PC-3 (cell line): ENCODE measurements around the gene GPRC5C. TPM values are rescaled to one million over a fixed set of nuclear protein-coding genes. Genes with fewer than 3 reads are reported as not detected.
A peak's percentile ranks its signal among the peaks of the same experiment; 100 is the strongest.

ENCODE experiments used
- ATAC-seq: fragments of 200-7000 bp; cut with Tn5 transposase; 2 replicates; pipeline ENCODE4 v1.9.1; 2020; ENCODE audit warnings: mild to moderate bottlenecking, moderate library complexity
- BruUV-seq: library from RNA; stranded (reverse); fragments of 400-500 nt; replicated peaks from 2 replicates; lab custom pipeline; 2021; lab: Mats Ljungman, UMichigan
- CTCF ChIA-PET: fragments of 300-600 bp; sonication (Branson Sonifier 250); formaldehyde crosslinking; loops from one replicate; lab custom pipeline; 2022; ENCODE audit warnings: antibody characterized with exemption; lab: Charles Lee
- POLR2A ChIA-PET: fragments of 300-600 bp; sonication (Branson Sonifier 250); formaldehyde crosslinking; loops from one replicate; lab custom pipeline; 2022; ENCODE audit warnings: antibody characterized with exemption; ENCODE audit not compliant: unreplicated experiment; lab: Charles Lee
- DNase-seq: peaks from one replicate; pipeline ENCODE4 v3.0.0-alpha.2; 2015
- H2AFZ ChIP-seq: fragments of 300-600 bp; sonication (generic); 2 replicates; pipeline ENCODE4 v1.6.0; 2016; ENCODE audit warnings: antibody characterized with exemption, low read length
- H3F3A ChIP-seq: fragments of 300-600 bp; sonication (generic); one replicate; pipeline ENCODE4 v1.6.0; 2017; ENCODE audit warnings: antibody characterized with exemption, low read length, control low read depth, mild to moderate bottlenecking; ENCODE audit not compliant: unreplicated experiment
- H3K27ac ChIP-seq: fragments of 300-600 bp; sonication (generic); 2 replicates; pipeline ENCODE4 v1.5.1; 2016; ENCODE audit warnings: mild to moderate bottlenecking, low read length
- H3K27me3 ChIP-seq: fragments of 300-600 bp; sonication (generic); 2 replicates; pipeline ENCODE4 v1.6.1; 2016; ENCODE audit warnings: low read length, mixed read lengths
- H3K36me3 ChIP-seq: fragments of 300-600 bp; sonication (generic); 2 replicates; pipeline ENCODE4 v1.6.1; 2016; ENCODE audit warnings: low read depth, mixed run types, low read length, mixed read lengths
- H3K4me1 ChIP-seq: fragments of 300-600 bp; sonication (generic); 2 replicates; pipeline ENCODE4 v1.5.1; 2016; ENCODE audit warnings: low read length; ENCODE audit not compliant: insufficient read depth
- H3K4me2 ChIP-seq: fragments of 300-600 bp; sonication (generic); 2 replicates; pipeline ENCODE4 v1.6.0; 2016; ENCODE audit warnings: low read length
- H3K4me3 ChIP-seq: fragments of 300-600 bp; sonication (generic); 2 replicates; pipeline ENCODE4 v1.5.1; 2016; ENCODE audit warnings: mild to moderate bottlenecking, low read length, mixed read lengths
- H3K79me2 ChIP-seq: fragments of 300-600 bp; sonication (generic); 2 replicates; pipeline ENCODE4 v1.6.1; 2017; ENCODE audit warnings: low read length, mixed read lengths
- H3K9ac ChIP-seq: fragments of 300-600 bp; sonication (generic); 2 replicates; pipeline ENCODE4 v1.6.0; 2016; ENCODE audit warnings: mild to moderate bottlenecking, low read length
- H3K9me2 ChIP-seq: fragments of 300-600 bp; sonication (generic); replicated peaks from 2 replicates; pipeline ENCODE4 v1.6.1; 2016; ENCODE audit warnings: mixed run types, low read length, mixed read lengths
- H3K9me3 ChIP-seq: fragments of 300-600 bp; sonication (generic); 2 replicates; pipeline ENCODE4 v1.6.1; 2016; ENCODE audit warnings: low read length, mixed read lengths
- H4K20me1 ChIP-seq: fragments of 300-600 bp; sonication (generic); 2 replicates; pipeline ENCODE4 v1.6.1; 2016; ENCODE audit warnings: low read length, mixed read lengths
- CTCF ChIP-seq: fragments of 300-600 bp; sonication (generic); conservative IDR thresholded peaks from 2 replicates; pipeline ENCODE4 v1.5.1; 2017; ENCODE audit warnings: antibody characterized with exemption, low read depth, mild to moderate bottlenecking, low read length
- EZH2 ChIP-seq: fragments of 300-600 bp; sonication (generic); IDR thresholded peaks from one replicate; pipeline ENCODE4 v1.6.1; 2017; ENCODE audit warnings: antibody characterized with exemption, mild to moderate bottlenecking, low read length; ENCODE audit not compliant: unreplicated experiment
- EZH2phosphoT487 ChIP-seq: fragments of 300-600 bp; sonication (generic); IDR thresholded peaks from 2 replicates; pipeline ENCODE4 v1.6.1; 2018; ENCODE audit warnings: mild to moderate bottlenecking, antibody characterized with exemption, low read length, borderline replicate concordance
- intact Hi-C: fragments of 100-400 bp; cut with micrococcal nuclease; formaldehyde crosslinking; loops from 2 replicates; pipeline ENCODE4 v1.9.0; 2023
- total RNA-seq: library from RNA; depleted of rRNA; stranded (reverse); fragments of >200 nt; gene quantifications from 2 replicates; pipeline ENCODE4 v1.2.3, GENCODE V29; 2014

The GPRC5C gene
- total RNA-seq, 1 experiment from 2014 or later, result 209 TPM

GRCh38 chr17:74394977-74395376 is 36.9 kb upstream of the GPRC5C start:
- ATAC-seq (peak; percentile 92), DNase-seq (peak; percentile 81)
- no TSS peak for BruUV-seq
- peaks cover 17% of the 10 kb centered on the region for H3K4me1 ChIP-seq
- H3F3A ChIP-seq, result no peaks in the 10 kb centered on the region
- peak overlapping the region; percentile 58 for H3K4me2 ChIP-seq
- H3K9me3 ChIP-seq, result no peaks in the 10 kb centered on the region
- ChIA-PET POLR2A (no interaction called here), CTCF (interaction anchor here (1.4 kb wide), 1 partner anchor 59 kb away, joined by 3 read pairs; no protein-coding TSS in a partner anchor)
- H3K9me2 ChIP-seq, result no peaks in the 10 kb centered on the region
- no peaks in the 10 kb centered on the region for H4K20me1 ChIP-seq
- H3K79me2 ChIP-seq, result no peaks in the 10 kb centered on the region
- no peaks in the 10 kb centered on the region for H3K36me3 ChIP-seq
- peak overlapping the region; percentile 21 for H3K27ac ChIP-seq
- intact Hi-C loops, result no loop called here
- no peak overlapping the region for H3K4me3 ChIP-seq
- H2AFZ ChIP-seq, result peak overlapping the region; percentile 79
- no peak for TF ChIP-seq EZH2
- no peak for TF ChIP-seq CTCF
- TF ChIP-seq EZH2phosphoT487, result no peak
- no peaks in the 10 kb centered on the region for H3K27me3 ChIP-seq
- H3K9ac ChIP-seq, result no peak overlapping the region

DNA sequence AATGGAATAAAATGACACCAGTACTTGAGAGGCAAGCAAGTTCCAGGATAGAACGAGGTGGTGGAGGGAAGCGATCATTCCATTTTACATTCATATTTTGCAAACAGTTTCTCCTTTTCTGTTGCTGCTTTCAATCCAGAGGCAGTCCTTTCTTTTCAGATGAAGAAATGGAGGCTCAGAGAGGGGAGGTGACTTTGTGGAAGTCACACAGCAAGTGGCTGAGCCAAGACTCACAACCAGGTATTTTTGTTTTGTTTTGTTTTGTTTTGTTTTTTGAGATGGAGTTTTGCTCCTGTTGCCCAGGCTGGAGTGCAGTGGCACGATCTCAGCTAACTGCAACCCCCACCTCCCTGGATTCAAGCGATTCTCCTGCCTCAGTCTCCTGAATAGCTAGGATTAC is 35.3 kb upstream of the GPRC5C start:
- no peaks in the 10 kb centered on the region for H3K27me3 ChIP-seq
- POLR2A ChIA-PET, result no interaction called here
- CTCF ChIA-PET, result no interaction called here
- DNase-seq (no peak), ATAC-seq (no peak)
- TF ChIP-seq EZH2phosphoT487, result no peak
- no peak for TF ChIP-seq EZH2
- TF ChIP-seq CTCF, result no peak
- no peaks in the 10 kb centered on the region for H4K20me1 ChIP-seq
- no peak overlapping the region for H3K4me3 ChIP-seq
- no peaks in the 10 kb centered on the region for H3K36me3 ChIP-seq
- H2AFZ ChIP-seq, result no peak overlapping the region
- no peak overlapping the region for H3K9ac ChIP-seq
- H3K4me1 ChIP-seq, result peaks cover 17% of the 10 kb centered on the region
- H3F3A ChIP-seq, result no peaks in the 10 kb centered on the region
- H3K4me2 ChIP-seq, result no peak overlapping the region
- H3K9me3 ChIP-seq, result no peaks in the 10 kb centered on the region
- H3K27ac ChIP-seq, result no peak overlapping the region
- no peaks in the 10 kb centered on the region for H3K79me2 ChIP-seq
- H3K9me2 ChIP-seq, result no peaks in the 10 kb centered on the region
- intact Hi-C loops, result no loop called here
- no TSS peak for BruUV-seq

GRCh38 chr17:74402048-74402447 is 29.8 kb upstream of the GPRC5C start:
- Histone ChIP-seq H3K36me3 (no peaks in the 10 kb centered on the region), H3K9ac (no peak overlapping the region), H3K4me2 (no peak overlapping the region), H2AFZ (no peak overlapping the region), H3K9me2 (no peaks in the 10 kb centered on the region), H3K4me3 (no peak overlapping the region), H3K4me1 (no peaks in the 10 kb centered on the region), H3K79me2 (no peaks in the 10 kb centered on the region), H3F3A (no peaks in the 10 kb centered on the region), H4K20me1 (no peaks in the 10 kb centered on the region), H3K27ac (no peak overlapping the region), H3K9me3 (no peaks in the 10 kb centered on the region), H3K27me3 (no peaks in the 10 kb centered on the region)
- ATAC-seq (no peak), DNase-seq (no peak)
- no TSS peak for BruUV-seq
- CTCF ChIA-PET, result interaction anchor here (0.5 to 0.7 kb wide), 3 partner anchors 23 to 163 kb away, joined by 3 to 4 read pairs (median 3); no protein-coding TSS in a partner anchor
- TF ChIP-seq EZH2phosphoT487 (no peak), EZH2 (no peak), CTCF (no peak)
- intact Hi-C loops, result no loop called here
- POLR2A ChIA-PET, result no interaction called here
